GM23338 (cell line): ENCODE data around the gene RDH5. TPM values are rescaled to one million over a fixed set of nuclear protein-coding genes. Genes with fewer than 3 reads are reported as not detected.

Experiments used
- ATAC-seq: fragments of 200-7000 bp; cut with Tn5 transposase; 3 replicates; pipeline ENCODE4 v1.9.1; 2020
- DNase-seq: peaks from one replicate; pipeline ENCODE4 v3.0.0-alpha.2; 2015; ENCODE audit warnings: low spot score
- H2AFZ ChIP-seq: fragments of 200-600 bp; sonication (generic); 2 replicates; pipeline ENCODE4 v1.8.0; 2016; ENCODE audit warnings: antibody characterized with exemption, mild to moderate bottlenecking, moderate library complexity
- H3F3A ChIP-seq: fragments of 200-600 bp; sonication (generic); replicated peaks from 2 replicates; pipeline ENCODE4 v1.8.0; 2017; ENCODE audit warnings: antibody characterized with exemption, mixed run types, low read depth
- H3K27ac ChIP-seq: fragments of 200-600 bp; sonication (generic); 2 replicates; pipeline ENCODE4 v1.6.1; 2016; ENCODE audit warnings: low read depth
- H3K27me3 ChIP-seq: fragments of 200-600 bp; sonication (generic); 2 replicates; pipeline ENCODE4 v1.8.0; 2016; ENCODE audit warnings: mild to moderate bottlenecking, mixed run types, moderate library complexity; ENCODE audit not compliant: insufficient read depth
- H3K36me3 ChIP-seq: fragments of 200-600 bp; sonication (generic); 2 replicates; pipeline ENCODE4 v1.8.0; 2016; ENCODE audit warnings: mild to moderate bottlenecking; ENCODE audit not compliant: insufficient read depth
- H3K4me1 ChIP-seq: fragments of 200-600 bp; sonication (generic); 2 replicates; pipeline ENCODE4 v1.8.0; 2016; ENCODE audit warnings: mild to moderate bottlenecking, moderate library complexity; ENCODE audit not compliant: insufficient read depth
- H3K4me2 ChIP-seq: fragments of 200-600 bp; sonication (generic); 2 replicates; pipeline ENCODE4 v1.7.1; 2017; ENCODE audit warnings: mixed run types
- H3K4me3 ChIP-seq: fragments of 200-600 bp; sonication (generic); 2 replicates; pipeline ENCODE4 v1.6.1; 2016; ENCODE audit warnings: mixed run types
- H3K79me2 ChIP-seq: fragments of 200-600 bp; sonication (generic); replicated peaks from 2 replicates; pipeline ENCODE4 v1.8.0; 2017; ENCODE audit warnings: mild to moderate bottlenecking; ENCODE audit not compliant: insufficient read depth
- H3K9me2 ChIP-seq: fragments of 200-600 bp; sonication (generic); 2 replicates; pipeline ENCODE4 v1.8.0; 2017; ENCODE audit not compliant: insufficient read depth
- H4K20me1 ChIP-seq: fragments of 200-600 bp; sonication (generic); replicated peaks from 2 replicates; pipeline ENCODE4 v1.8.0; 2017; ENCODE audit warnings: mild to moderate bottlenecking; ENCODE audit not compliant: insufficient read depth
- H3K27ac Mint-ChIP-seq: 2 replicates; pipeline ENCODE4 v1.8.0; 2020; ENCODE audit warnings: inconsistent platforms, mild to moderate bottlenecking, moderate library complexity, mixed read lengths
- H3K27me3 Mint-ChIP-seq: 3 replicates; pipeline ENCODE4 v1.8.0; 2022; ENCODE audit warnings: low read depth, mild to moderate bottlenecking, moderate library complexity, mixed read lengths, inconsistent platforms; ENCODE audit not compliant: insufficient read depth, poor library complexity
- H3K36me3 Mint-ChIP-seq: 3 replicates; pipeline ENCODE4 v1.8.0; 2021; ENCODE audit warnings: low read depth, mild to moderate bottlenecking, inconsistent platforms, moderate library complexity, mixed read lengths
- H3K4me1 Mint-ChIP-seq: 3 replicates; pipeline ENCODE4 v1.8.0; 2020; ENCODE audit warnings: mild to moderate bottlenecking, inconsistent platforms, mixed read lengths
- H3K4me3 Mint-ChIP-seq: 3 replicates; pipeline ENCODE4 v1.8.0; 2021; ENCODE audit warnings: moderate library complexity, mild to moderate bottlenecking, inconsistent platforms, mixed read lengths
- H3K9me3 Mint-ChIP-seq: 3 replicates; pipeline ENCODE4 v1.8.0; 2020; ENCODE audit warnings: moderate library complexity, mild to moderate bottlenecking, inconsistent platforms, mixed read lengths
- CREB1 ChIP-seq: fragments of 250-450 bp; sonication (Bioruptor Pico); IDR thresholded peaks from 2 replicates; pipeline ENCODE4 v1.5.0; 2020; ENCODE audit warnings: low read depth, mild to moderate bottlenecking, moderate library complexity
- ETS1 ChIP-seq: IDR thresholded peaks from 2 replicates; pipeline ENCODE4 v1.6.1; 2016; ENCODE audit warnings: antibody characterized with exemption
- REST ChIP-seq: IDR thresholded peaks from one replicate; pipeline ENCODE4 v1.6.1; 2018; ENCODE audit warnings: antibody characterized with exemption; ENCODE audit not compliant: unreplicated experiment
- ZNF114 ChIP-seq: fragments of 250-450 bp; sonication (Bioruptor Pico); IDR thresholded peaks from 2 replicates; pipeline ENCODE4 v1.5.0; 2020; ENCODE audit warnings: mild to moderate bottlenecking, moderate library complexity
- polyA plus RNA-seq: library from polyadenylated mRNA; unstranded; fragments of >200 nt; fragmentation: Nextera tagmentation; extraction: Ambion mirVana; gene quantifications from 2 replicates; pipeline ENCODE4 v1.2.1, GENCODE V29; 2016
- total RNA-seq: library from RNA; depleted of rRNA; stranded (reverse); fragments of >200 nt; shearing (Covaris generic); gene quantifications from 2 replicates; pipeline ENCODE4 v1.2.3, GENCODE V29; 2014
- TF ChIP-seq, protein P1 (sequence below): fragments of 250-450 bp; sonication (Bioruptor Pico); IDR thresholded peaks from 2 replicates; pipeline ENCODE4 v1.5.0; 2020; ENCODE audit warnings: mild to moderate bottlenecking, moderate library complexity

The RDH5 gene
- total and polyA plus RNA-seq, 2 experiments from 2014 or later, result 3.9 to 7.5 TPM

- TF ChIP-seq, protein P1, sequence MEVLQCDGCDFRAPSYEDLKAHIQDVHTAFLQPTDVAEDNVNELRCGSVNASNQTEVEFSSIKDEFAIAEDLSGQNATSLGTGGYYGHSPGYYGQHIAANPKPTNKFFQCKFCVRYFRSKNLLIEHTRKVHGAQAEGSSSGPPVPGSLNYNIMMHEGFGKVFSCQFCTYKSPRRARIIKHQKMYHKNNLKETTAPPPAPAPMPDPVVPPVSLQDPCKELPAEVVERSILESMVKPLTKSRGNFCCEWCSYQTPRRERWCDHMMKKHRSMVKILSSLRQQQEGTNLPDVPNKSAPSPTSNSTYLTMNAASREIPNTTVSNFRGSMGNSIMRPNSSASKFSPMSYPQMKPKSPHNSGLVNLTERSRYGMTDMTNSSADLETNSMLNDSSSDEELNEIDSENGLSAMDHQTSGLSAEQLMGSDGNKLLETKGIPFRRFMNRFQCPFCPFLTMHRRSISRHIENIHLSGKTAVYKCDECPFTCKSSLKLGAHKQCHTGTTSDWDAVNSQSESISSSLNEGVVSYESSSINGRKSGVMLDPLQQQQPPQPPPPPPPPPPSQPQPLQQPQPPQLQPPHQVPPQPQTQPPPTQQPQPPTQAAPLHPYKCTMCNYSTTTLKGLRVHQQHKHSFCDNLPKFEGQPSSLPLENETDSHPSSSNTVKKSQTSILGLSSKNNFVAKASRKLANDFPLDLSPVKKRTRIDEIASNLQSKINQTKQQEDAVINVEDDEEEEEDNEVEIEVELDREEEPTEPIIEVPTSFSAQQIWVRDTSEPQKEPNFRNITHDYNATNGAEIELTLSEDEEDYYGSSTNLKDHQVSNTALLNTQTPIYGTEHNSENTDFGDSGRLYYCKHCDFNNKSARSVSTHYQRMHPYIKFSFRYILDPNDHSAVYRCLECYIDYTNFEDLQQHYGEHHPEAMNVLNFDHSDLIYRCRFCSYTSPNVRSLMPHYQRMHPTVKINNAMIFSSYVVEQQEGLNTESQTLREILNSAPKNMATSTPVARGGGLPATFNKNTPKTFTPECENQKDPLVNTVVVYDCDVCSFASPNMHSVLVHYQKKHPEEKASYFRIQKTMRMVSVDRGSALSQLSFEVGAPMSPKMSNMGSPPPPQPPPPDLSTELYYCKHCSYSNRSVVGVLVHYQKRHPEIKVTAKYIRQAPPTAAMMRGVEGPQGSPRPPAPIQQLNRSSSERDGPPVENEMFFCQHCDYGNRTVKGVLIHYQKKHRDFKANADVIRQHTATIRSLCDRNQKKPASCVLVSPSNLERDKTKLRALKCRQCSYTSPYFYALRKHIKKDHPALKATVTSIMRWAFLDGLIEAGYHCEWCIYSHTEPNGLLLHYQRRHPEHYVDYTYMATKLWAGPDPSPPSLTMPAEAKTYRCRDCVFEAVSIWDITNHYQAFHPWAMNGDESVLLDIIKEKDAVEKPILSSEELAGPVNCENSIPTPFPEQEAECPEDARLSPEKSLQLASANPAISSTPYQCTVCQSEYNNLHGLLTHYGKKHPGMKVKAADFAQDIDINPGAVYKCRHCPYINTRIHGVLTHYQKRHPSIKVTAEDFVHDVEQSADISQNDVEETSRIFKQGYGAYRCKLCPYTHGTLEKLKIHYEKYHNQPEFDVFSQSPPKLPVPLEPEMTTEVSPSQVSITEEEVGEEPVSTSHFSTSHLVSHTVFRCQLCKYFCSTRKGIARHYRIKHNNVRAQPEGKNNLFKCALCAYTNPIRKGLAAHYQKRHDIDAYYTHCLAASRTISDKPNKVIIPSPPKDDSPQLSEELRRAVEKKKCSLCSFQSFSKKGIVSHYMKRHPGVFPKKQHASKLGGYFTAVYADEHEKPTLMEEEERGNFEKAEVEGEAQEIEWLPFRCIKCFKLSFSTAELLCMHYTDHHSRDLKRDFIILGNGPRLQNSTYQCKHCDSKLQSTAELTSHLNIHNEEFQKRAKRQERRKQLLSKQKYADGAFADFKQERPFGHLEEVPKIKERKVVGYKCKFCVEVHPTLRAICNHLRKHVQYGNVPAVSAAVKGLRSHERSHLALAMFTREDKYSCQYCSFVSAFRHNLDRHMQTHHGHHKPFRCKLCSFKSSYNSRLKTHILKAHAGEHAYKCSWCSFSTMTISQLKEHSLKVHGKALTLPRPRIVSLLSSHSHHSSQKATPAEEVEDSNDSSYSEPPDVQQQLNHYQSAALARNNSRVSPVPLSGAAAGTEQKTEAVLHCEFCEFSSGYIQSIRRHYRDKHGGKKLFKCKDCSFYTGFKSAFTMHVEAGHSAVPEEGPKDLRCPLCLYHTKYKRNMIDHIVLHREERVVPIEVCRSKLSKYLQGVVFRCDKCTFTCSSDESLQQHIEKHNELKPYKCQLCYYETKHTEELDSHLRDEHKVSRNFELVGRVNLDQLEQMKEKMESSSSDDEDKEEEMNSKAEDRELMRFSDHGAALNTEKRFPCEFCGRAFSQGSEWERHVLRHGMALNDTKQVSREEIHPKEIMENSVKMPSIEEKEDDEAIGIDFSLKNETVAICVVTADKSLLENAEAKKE, result no peak
- TF ChIP-seq CREB1 (CRISPR knock-in tag) (no peak), ZNF114 (CRISPR knock-in tag) (no peak)
Measured at GRCh38 chr12:55694651-55695050, 25.5 kb upstream of the RDH5 start (continued).

- H3K4me3 Mint-ChIP-seq, result no peak overlapping the region
- no peaks in the 10 kb centered on the region for H3K27me3 ChIP-seq
- H3K4me2 ChIP-seq, result no peak overlapping the region
- H3K36me3 ChIP-seq, result no peaks in the 10 kb centered on the region
- H3K27ac ChIP-seq, result no peak overlapping the region
- no peak overlapping the region for H2AFZ ChIP-seq
- H3F3A ChIP-seq, result no peaks in the 10 kb centered on the region
- H3K4me1 ChIP-seq, result no peaks in the 10 kb centered on the region
- H4K20me1 ChIP-seq, result no peaks in the 10 kb centered on the region
- ATAC-seq (no peak), DNase-seq (no peak)
- peaks cover 2% of the 10 kb centered on the region; the same call in 1 of the 3 replicates for H3K4me1 Mint-ChIP-seq
- H3K27ac Mint-ChIP-seq, result no peak overlapping the region
- H3K9me2 ChIP-seq, result no peaks in the 10 kb centered on the region
- H3K36me3 Mint-ChIP-seq, result peaks cover 31% of the 10 kb centered on the region
- H3K4me3 ChIP-seq, result no peak overlapping the region
- no peaks in the 10 kb centered on the region for H3K9me3 Mint-ChIP-seq
- H3K79me2 ChIP-seq, result no peaks in the 10 kb centered on the region
- peaks cover 11% of the 10 kb centered on the region for H3K27me3 Mint-ChIP-seq
- TF ChIP-seq, protein P1, result no peak
- no peak for TF ChIP-seq ETS1
- TF ChIP-seq REST, result no peak
Measured at GRCh38 chr12:55695349-55695748, 24.8 kb upstream of the RDH5 start.
